SK-N-MC (cell line): Measurements from ENCODE around the gene BRAF.

Experiments
- EZH2 ChIP-seq: fragments of 200-600 bp; sonication (generic); IDR thresholded peaks from one replicate; pipeline ENCODE4 v1.6.1; 2017; ENCODE audit warnings: antibody characterized with exemption
- FOXP2 ChIP-seq: optimal IDR thresholded peaks from 2 replicates; pipeline ENCODE3; 2011; ENCODE audit warnings: mild to moderate bottlenecking, moderate library complexity; ENCODE audit not compliant: insufficient read depth; ENCODE audit errors: extremely low read length, control extremely low read depth
- POLR2AphosphoS5 ChIP-seq: IDR thresholded peaks from 2 replicates; pipeline ENCODE4 v1.6.1; 2012; ENCODE audit warnings: mild to moderate bottlenecking, low read depth, low read length, borderline replicate concordance

GRCh38 chr7:140714331-140715040, 210.2 kb downstream of the BRAF start:
- TF ChIP-seq POLR2AphosphoS5 (no peak), EZH2 (no peak), FOXP2 (no peak)
